ENCODE results near the gene AGBL1. TPM values are rescaled to one million over a fixed set of nuclear protein-coding genes. Genes with fewer than 3 reads are reported as not detected.

Gene AGBL1
- polyA plus RNA-seq, 4 donors = 0.06 to 0.09 (median 0.09) TPM; not detected in 1

GRCh38 chr15:86231864-86232721 is 152.4 kb downstream of the AGBL1 start:
- no peak for DNase-seq (ENCODE audit: low read depth in 4 of 4, low spot score in 3 of 4)

- DNase-seq (ENCODE audit: low read depth in 4 of 4, low spot score in 3 of 4) = no peak
These were observed 156.0 kb downstream of the AGBL1 start for GRCh38 chr15:86235667-86236066.

GRCh38 chr15:86236356-86237110 is 156.9 kb downstream of the AGBL1 start:
- DNase-seq (ENCODE audit: low read depth in 4 of 4, low spot score in 3 of 4) = no peak

GRCh38 chr15:86237111-86237500 is 157.4 kb downstream of the AGBL1 start:
- no peak for DNase-seq (ENCODE audit: low read depth in 4 of 4, low spot score in 3 of 4)

- no peak for DNase-seq (ENCODE audit: low read depth in 4 of 4, low spot score in 3 of 4)
These were observed 167.7 kb downstream of the AGBL1 start for GRCh38 chr15:86247249-86247955.

GRCh38 chr15:86255247-86255646 is 175.6 kb downstream of the AGBL1 start:
- DNase-seq (ENCODE audit: low read depth in 4 of 4, low spot score in 3 of 4) = no peak

- no peak for DNase-seq (ENCODE audit: low read depth in 4 of 4, low spot score in 3 of 4)
These were observed 177.0 kb downstream of the AGBL1 start for GRCh38 chr15:86256628-86257027.

- DNase-seq (ENCODE audit: low read depth in 4 of 4, low spot score in 3 of 4) = no peak
These were observed 179.9 kb downstream of the AGBL1 start for GRCh38 chr15:86259589-86259988.

- DNase-seq (ENCODE audit: low read depth in 4 of 4, low spot score in 3 of 4) = no peak
These were observed 183.6 kb downstream of the AGBL1 start for GRCh38 chr15:86263230-86263629.

GRCh38 chr15:86266896-86267484 is 187.3 kb downstream of the AGBL1 start:
- DNase-seq (ENCODE audit: low read depth in 4 of 4, low spot score in 3 of 4) = no peak

- no peak for DNase-seq (ENCODE audit: low read depth in 4 of 4, low spot score in 3 of 4)
These were observed 188.2 kb downstream of the AGBL1 start for GRCh38 chr15:86267892-86268291.

GRCh38 chr15:86268558-86268957 is 188.9 kb downstream of the AGBL1 start:
- DNase-seq (ENCODE audit: low read depth in 4 of 4, low spot score in 3 of 4) = no peak

- DNase-seq (ENCODE audit: low read depth in 4 of 4, low spot score in 3 of 4) = no peak
These were observed 193.6 kb downstream of the AGBL1 start for GRCh38 chr15:86273309-86273708.

GRCh38 chr15:86275361-86275760 is 195.7 kb downstream of the AGBL1 start:
- DNase-seq (ENCODE audit: low read depth in 4 of 4, low spot score in 3 of 4) = no peak

- no peak for DNase-seq (ENCODE audit: low read depth in 4 of 4, low spot score in 3 of 4)
These were observed 198.9 kb downstream of the AGBL1 start for GRCh38 chr15:86278586-86278985.

- DNase-seq (ENCODE audit: low read depth in 4 of 4, low spot score in 3 of 4) = no peak
These were observed 205.0 kb downstream of the AGBL1 start for GRCh38 chr15:86284635-86285034.

GRCh38 chr15:86295511-86295910 is 215.8 kb downstream of the AGBL1 start:
- DNase-seq (ENCODE audit: low read depth in 4 of 4, low spot score in 3 of 4) = no peak

- DNase-seq (ENCODE audit: low read depth in 4 of 4, low spot score in 3 of 4) = no peak
These were observed 217.1 kb downstream of the AGBL1 start for GRCh38 chr15:86296769-86297168.

GRCh38 chr15:86300390-86301125 is 220.9 kb downstream of the AGBL1 start:
- DNase-seq (ENCODE audit: low read depth in 4 of 4, low spot score in 3 of 4) = no peak

Data from left renal pelvis (tissue), 4 donors.